Suprapubic skin (tissue), 4 donors: ENCODE measurements around the gene MYO7A. TPM values are rescaled to one million over a fixed set of nuclear protein-coding genes. Genes with fewer than 3 reads are reported as not detected.

Source experiments
- DNase-seq, 2 donors: peaks; one replicate each; pipeline ENCODE4 v3.0.0-alpha.2; 2019; ENCODE audit warnings: low spot score in 2 of 2
- H3K27ac ChIP-seq: fragments of 200-600 bp; sonication (generic); one replicate; pipeline ENCODE4 v1.5.1; 2019
- H3K27me3 ChIP-seq: fragments of 200-600 bp; sonication (generic); one replicate; pipeline ENCODE4 v1.5.1; 2019
- H3K36me3 ChIP-seq: fragments of 200-600 bp; sonication (generic); one replicate; pipeline ENCODE4 v1.5.1; 2019
- H3K4me1 ChIP-seq: fragments of 200-600 bp; sonication (generic); one replicate; pipeline ENCODE4 v1.5.1; 2019
- H3K4me3 ChIP-seq: fragments of 200-600 bp; sonication (generic); one replicate; pipeline ENCODE4 v1.5.1; 2019; ENCODE audit warnings: mild to moderate bottlenecking
- H3K9me3 ChIP-seq: fragments of 200-600 bp; sonication (generic); one replicate; pipeline ENCODE4 v1.5.1; 2019
- CTCF ChIP-seq, 2 donors: fragments of 200-600 bp in 1 of 2; fragments of 450-650 bp in 1 of 2; sonication (generic) in 1 of 2; IDR thresholded peaks; one replicate each; pipeline ENCODE4 v1.5.1; 2016 to 2019; ENCODE audit warnings: antibody characterized with exemption in 2 of 2, mild to moderate bottlenecking in 1 of 2, moderate library complexity in 1 of 2
- EP300 ChIP-seq: sonication (generic); formaldehyde crosslinking; IDR thresholded peaks from one replicate; pipeline ENCODE4 v1.6.1; 2017; ENCODE audit warnings: antibody characterized with exemption
- POLR2A ChIP-seq, 2 donors: fragments of 450-650 bp; IDR thresholded peaks; one replicate each; pipeline ENCODE4 v1.6.1; 2017; ENCODE audit warnings: antibody characterized with exemption in 2 of 2, mild to moderate bottlenecking in 2 of 2, moderate library complexity in 2 of 2
- POLR2AphosphoS5 ChIP-seq, 3 donors: sonication (generic); formaldehyde crosslinking; IDR thresholded peaks; one replicate each; pipeline ENCODE4 v1.6.1; 2017; ENCODE audit warnings: antibody characterized with exemption in 3 of 3
- WGBS: methylation state at CpG from one replicate; pipeline ENCODE4 v1.1.5; 2018; 5-methylcytosine and 5-hydroxymethylcytosine counted together
- total RNA-seq, 4 donors: library from RNA; depleted of rRNA; stranded (reverse); fragments of >200 nt; gene quantifications; one replicate each; pipeline ENCODE4 v1.1.0, GENCODE V29; 2016

MYO7A gene
- total RNA-seq, 4 donors from 2014 or later: 0.34 to 2.4 (median 2.0) TPM

- peaks cover 13% of the 10 kb centered on the region for H3K4me1 ChIP-seq
- no peaks in the 10 kb centered on the region for H3K36me3 ChIP-seq
- TF ChIP-seq POLR2AphosphoS5 (IDR thresholded peaks at IDR 0.05): no peak
- no peak for TF ChIP-seq CTCF (IDR thresholded peaks at IDR 0.05)
- no peak for TF ChIP-seq POLR2A (IDR thresholded peaks at IDR 0.05)
- no peak for TF ChIP-seq EP300
- H3K4me3 ChIP-seq: no peak overlapping the region
- H3K27me3 ChIP-seq: peaks cover 2% of the 10 kb centered on the region
- WGBS: 66% methylated on average over 9 of the region's 11 CpGs
- no peak overlapping the region for H3K27ac ChIP-seq
- no peak for DNase-seq
- no peaks in the 10 kb centered on the region for H3K9me3 ChIP-seq
Measured at GRCh38 chr11:77151804-77152509, 23.9 kb downstream of the MYO7A start.

- 76% methylated on average over 6 of the region's 6 CpGs for WGBS
- H3K4me1 ChIP-seq: peaks cover 12% of the 10 kb centered on the region
- no peak for DNase-seq
- H3K27me3 ChIP-seq: peaks cover 1% of the 10 kb centered on the region
- no peaks in the 10 kb centered on the region for H3K9me3 ChIP-seq
- H3K36me3 ChIP-seq: no peaks in the 10 kb centered on the region
- H3K27ac ChIP-seq: no peak overlapping the region
- H3K4me3 ChIP-seq: no peak overlapping the region
- no peak for TF ChIP-seq POLR2A (IDR thresholded peaks at IDR 0.05)
- no peak for TF ChIP-seq POLR2AphosphoS5 (IDR thresholded peaks at IDR 0.05)
- TF ChIP-seq EP300: no peak
- TF ChIP-seq CTCF (IDR thresholded peaks at IDR 0.05): no peak
Measured at GRCh38 chr11:77152846-77153245, 24.8 kb downstream of the MYO7A start.

- Histone ChIP-seq H3K4me1 (peaks cover 14% of the 10 kb centered on the region), H3K27me3 (no peaks in the 10 kb centered on the region), H3K27ac (no peak overlapping the region), H3K36me3 (no peaks in the 10 kb centered on the region), H3K4me3 (no peak overlapping the region), H3K9me3 (no peaks in the 10 kb centered on the region)
- no peak for DNase-seq
- WGBS: 86% methylated on average over 20 of the region's 20 CpGs
- TF ChIP-seq EP300 (no peak), POLR2A (IDR thresholded peaks at IDR 0.05) (no peak), CTCF (IDR thresholded peaks at IDR 0.05) (no peak)
Measured at GRCh38 chr11:77153276-77154185, 25.5 kb downstream of the MYO7A start.

- DNase-seq: no peak
- no peak overlapping the region for H3K27ac ChIP-seq
- H3K36me3 ChIP-seq: no peaks in the 10 kb centered on the region
- WGBS: 50% methylated on average over 5 of the region's 10 CpGs
- no peak overlapping the region for H3K4me3 ChIP-seq
- no peaks in the 10 kb centered on the region for H3K9me3 ChIP-seq
- H3K4me1 ChIP-seq: peaks cover 14% of the 10 kb centered on the region
- no peaks in the 10 kb centered on the region for H3K27me3 ChIP-seq
- TF ChIP-seq EP300 (no peak), POLR2AphosphoS5 (IDR thresholded peaks at IDR 0.05) (no peak), POLR2A (IDR thresholded peaks at IDR 0.05) (no peak), CTCF (IDR thresholded peaks at IDR 0.05) (no peak)
Measured at GRCh38 chr11:77154381-77155081, 26.5 kb downstream of the MYO7A start.

- TF ChIP-seq POLR2AphosphoS5 (IDR thresholded peaks at IDR 0.05) (no peak), CTCF (IDR thresholded peaks at IDR 0.05) (no peak), POLR2A (IDR thresholded peaks at IDR 0.05) (no peak), EP300 (no peak)
- Histone ChIP-seq H3K9me3 (no peaks in the 10 kb centered on the region), H3K4me3 (no peak overlapping the region), H3K36me3 (no peaks in the 10 kb centered on the region), H3K4me1 (peaks cover 14% of the 10 kb centered on the region), H3K27ac (no peak overlapping the region), H3K27me3 (no peaks in the 10 kb centered on the region)
- DNase-seq: no peak
- WGBS: 88% methylated on average over 4 of the region's 4 CpGs
Measured at GRCh38 chr11:77155082-77155475, 27.0 kb downstream of the MYO7A start.
